Subcutaneous abdominal adipose tissue (tissue), 5 donors: ENCODE data around the gene RCAN1.
A peak's percentile ranks its signal among the peaks of the same experiment; 100 is the strongest.

Experiments
- H3K27ac ChIP-seq: one replicate; pipeline ENCODE4 v1.7.0; 2013; ENCODE audit warnings: low read depth, mild to moderate bottlenecking, inconsistent platforms, low read length, moderate library complexity
- H3K27me3 ChIP-seq, 5 donors: one replicate each; pipeline ENCODE4 v1.7.0; 2013; ENCODE audit warnings: low read length in 5 of 5, inconsistent platforms in 1 of 5; ENCODE audit not compliant: control insufficient read depth in 5 of 5, insufficient read depth in 4 of 5
- H3K36me3 ChIP-seq, 5 donors: one replicate each; pipeline ENCODE4 v1.7.0; 2013; ENCODE audit warnings: low read length in 5 of 5; ENCODE audit not compliant: control insufficient read depth in 5 of 5, insufficient read depth in 5 of 5
- H3K4me1 ChIP-seq, 5 donors: one replicate each; pipeline ENCODE4 v1.7.0; 2013; ENCODE audit warnings: low read length in 5 of 5, mild to moderate bottlenecking in 3 of 5, moderate library complexity in 1 of 5; ENCODE audit not compliant: control insufficient read depth in 5 of 5, insufficient read depth in 5 of 5
- H3K4me3 ChIP-seq, 5 donors: one replicate each; pipeline ENCODE4 v1.7.0; 2013; ENCODE audit warnings: low read length in 5 of 5, low read depth in 1 of 5
- H3K9ac ChIP-seq, 5 donors: one replicate each; pipeline ENCODE4 v1.7.0; 2013; ENCODE audit warnings: low read length in 5 of 5, mild to moderate bottlenecking in 4 of 5, moderate library complexity in 3 of 5
- H3K9me3 ChIP-seq, 5 donors: one replicate each; pipeline ENCODE4 v1.7.0; 2013; ENCODE audit warnings: low read length in 5 of 5; ENCODE audit not compliant: control insufficient read depth in 5 of 5
- donor health status: healthy.
- donor health status: healthy.
- donor health status: healthy.
- donor health status: healthy.
- donor health status: healthy.

RCAN1 gene

DNA sequence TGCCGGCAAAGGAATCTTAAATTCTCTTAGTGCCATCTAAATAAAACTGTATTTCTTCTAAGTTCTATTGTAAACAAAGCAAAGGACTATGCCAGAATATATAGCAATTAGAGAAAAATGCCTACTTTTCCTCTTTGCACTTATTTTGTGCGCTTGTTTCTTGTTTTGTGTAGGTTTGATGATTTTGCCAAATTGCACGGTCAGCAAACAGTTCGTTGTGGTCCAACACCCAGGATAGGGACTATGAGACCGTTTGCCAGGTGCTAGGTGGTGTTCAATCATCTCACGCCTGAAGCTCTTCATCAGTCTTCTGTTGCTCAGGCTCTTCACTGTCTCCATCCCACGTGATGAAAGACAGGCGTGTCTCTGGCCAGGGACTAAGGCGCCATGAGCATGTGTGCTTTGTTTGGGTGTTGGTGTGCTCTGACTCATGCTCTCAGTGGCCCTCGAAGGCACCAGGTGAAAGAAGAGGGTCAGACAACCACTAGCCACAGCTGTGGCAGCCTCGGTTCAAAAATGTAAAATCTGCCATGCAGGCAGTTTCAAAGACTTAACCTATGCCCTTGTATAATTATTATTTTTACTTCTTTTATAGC lies 66.0 kb downstream of the RCAN1 start:
- Histone ChIP-seq H3K4me1 (peaks cover 7 to 48% (median 38%) of the 10 kb centered on the region in 5 donors), H3K27ac (no peak overlapping the region), H3K9ac (no peak overlapping the region), H3K4me3 (no peak overlapping the region), H3K9me3 (no peaks in the 10 kb centered on the region), H3K27me3 (no peaks in the 10 kb centered on the region), H3K36me3 (no peaks in the 10 kb centered on the region)

- H3K27ac ChIP-seq = peak overlapping the region; percentile 95
- peaks cover 0 to 3% (median 0%) of the 10 kb centered on the region in 5 donors for H3K9me3 ChIP-seq
- no peaks in the 10 kb centered on the region for H3K27me3 ChIP-seq
- no peak overlapping the region for H3K4me3 ChIP-seq
- peaks cover 0 to 3% (median 0%) of the 10 kb centered on the region in 5 donors for H3K36me3 ChIP-seq
- peaks cover 9 to 39% (median 30%) of the 10 kb centered on the region in 5 donors for H3K4me1 ChIP-seq
- H3K9ac ChIP-seq = no peak overlapping the region
These were observed 68.4 kb downstream of the RCAN1 start for GRCh38 chr21:34546542-34546941.

DNA sequence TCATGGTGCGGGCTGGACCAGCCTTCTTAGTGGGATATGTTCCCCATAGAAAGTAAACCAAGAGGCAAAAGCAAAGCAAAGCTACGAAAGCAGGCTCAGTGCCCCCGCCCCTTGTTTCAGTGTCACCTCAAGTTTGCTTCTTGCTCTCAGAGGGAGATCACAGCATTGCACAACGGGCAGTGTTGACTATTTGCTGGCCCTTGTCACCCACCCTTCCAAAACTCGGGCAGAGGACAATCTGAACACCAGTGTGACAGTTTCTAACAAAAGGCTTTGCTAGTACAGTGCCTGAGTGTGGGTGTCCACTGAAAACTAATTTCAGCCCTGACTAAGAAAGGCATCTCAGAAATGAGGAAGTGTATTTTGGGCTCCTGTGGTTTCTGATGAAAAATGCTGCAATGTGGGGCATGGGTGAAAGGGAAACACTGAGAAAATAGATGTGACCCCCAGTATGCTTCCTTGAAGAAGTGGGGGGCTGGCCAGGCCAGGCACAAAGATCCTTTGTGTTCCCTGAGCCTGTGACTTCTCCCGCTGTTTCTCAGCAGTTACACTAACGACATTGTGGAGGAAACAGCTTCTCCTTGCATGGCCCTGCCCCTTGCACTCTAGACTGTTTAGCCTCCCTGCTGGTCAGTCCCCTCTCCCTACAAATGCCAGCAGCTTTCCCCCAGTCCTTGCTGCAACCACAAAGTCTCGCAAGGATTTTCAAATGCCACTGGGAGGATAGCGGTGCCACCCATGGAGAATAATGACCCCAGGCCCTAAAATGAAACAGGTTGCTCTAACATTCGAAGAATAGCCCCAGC lies 69.6 kb downstream of the RCAN1 start:
- Histone ChIP-seq H3K9ac (peak overlapping the region; percentile 33 to 71 (median 60)), H3K27me3 (no peaks in the 10 kb centered on the region), H3K36me3 (peaks cover 0 to 3% (median 0%) of the 10 kb centered on the region in 5 donors), H3K27ac (peak overlapping the region; percentile 95), H3K9me3 (peaks cover 0 to 3% (median 0%) of the 10 kb centered on the region in 5 donors), H3K4me3 (peak overlapping the region; percentile 6 to 32 (median 28)), H3K4me1 (peaks cover 9 to 39% (median 30%) of the 10 kb centered on the region in 5 donors)

DNA sequence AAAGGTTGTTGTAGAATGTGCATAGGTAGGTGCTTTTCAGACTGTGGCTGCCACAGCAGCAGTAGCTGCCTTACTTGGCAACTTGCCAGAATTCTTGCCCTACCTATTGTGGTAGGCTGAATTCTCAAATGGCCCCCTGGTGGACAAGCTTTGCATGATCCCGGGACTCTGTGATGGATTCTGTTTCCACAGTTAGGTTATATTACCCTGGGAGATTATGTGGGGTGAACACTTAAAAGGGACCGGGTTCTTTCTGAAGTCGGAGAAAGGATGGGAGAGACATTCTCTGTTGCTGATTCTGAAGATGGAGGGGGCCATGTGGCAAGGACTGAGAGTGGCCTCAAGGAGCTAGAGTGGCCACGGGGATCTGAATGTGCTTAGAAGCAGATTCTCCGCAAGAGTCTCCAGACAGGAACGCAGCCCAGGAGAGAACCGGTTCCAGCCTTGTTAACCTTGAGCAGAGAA lies 70.8 kb downstream of the RCAN1 start:
- Histone ChIP-seq H3K9ac (no peak overlapping the region), H3K4me3 (no peak overlapping the region), H3K4me1 (peaks cover 9 to 39% (median 30%) of the 10 kb centered on the region in 5 donors), H3K27me3 (no peaks in the 10 kb centered on the region), H3K27ac (peak overlapping the region; percentile 95), H3K36me3 (peaks cover 0 to 3% (median 0%) of the 10 kb centered on the region in 5 donors), H3K9me3 (peaks cover 0 to 3% (median 0%) of the 10 kb centered on the region in 5 donors)

GRCh38 chr21:34543017-34543416 lies 71.9 kb downstream of the RCAN1 start:
- no peaks in the 10 kb centered on the region for H3K27me3 ChIP-seq
- H3K36me3 ChIP-seq = peaks cover 0 to 3% (median 0%) of the 10 kb centered on the region in 5 donors
- peaks cover 9 to 39% (median 30%) of the 10 kb centered on the region in 5 donors for H3K4me1 ChIP-seq
- H3K27ac ChIP-seq = no peak overlapping the region
- no peak overlapping the region for H3K4me3 ChIP-seq
- no peak overlapping the region for H3K9ac ChIP-seq
- peaks cover 0 to 3% (median 0%) of the 10 kb centered on the region in 5 donors for H3K9me3 ChIP-seq

GRCh38 chr21:34540206-34540605 lies 74.7 kb downstream of the RCAN1 start:
- peaks cover 6 to 17% (median 15%) of the 10 kb centered on the region in 5 donors for H3K4me1 ChIP-seq
- H3K4me3 ChIP-seq = no peak overlapping the region

GRCh38 chr21:34537838-34538237 lies 77.1 kb downstream of the RCAN1 start:
- Histone ChIP-seq H3K36me3 (peaks cover 0 to 3% (median 0%) of the 10 kb centered on the region in 5 donors), H3K4me1 (peaks cover 0 to 11% (median 0%) of the 10 kb centered on the region in 5 donors), H3K9me3 (peaks cover 0 to 3% (median 0%) of the 10 kb centered on the region in 5 donors), H3K27me3 (no peaks in the 10 kb centered on the region), H3K4me3 (no peak overlapping the region), H3K9ac (no peak overlapping the region), H3K27ac (no peak overlapping the region)

More at GRCh38 chr21:34540206-34540605, 74.7 kb downstream of the RCAN1 start:
- Histone ChIP-seq H3K27me3 (no peaks in the 10 kb centered on the region), H3K27ac (no peak overlapping the region), H3K36me3 (peaks cover 0 to 3% (median 0%) of the 10 kb centered on the region in 5 donors), H3K9ac (no peak overlapping the region), H3K9me3 (peaks cover 0 to 3% (median 0%) of the 10 kb centered on the region in 5 donors)

GRCh38 chr21:34536820-34537219 lies 78.1 kb downstream of the RCAN1 start:
- no peak overlapping the region for H3K27ac ChIP-seq

DNA sequence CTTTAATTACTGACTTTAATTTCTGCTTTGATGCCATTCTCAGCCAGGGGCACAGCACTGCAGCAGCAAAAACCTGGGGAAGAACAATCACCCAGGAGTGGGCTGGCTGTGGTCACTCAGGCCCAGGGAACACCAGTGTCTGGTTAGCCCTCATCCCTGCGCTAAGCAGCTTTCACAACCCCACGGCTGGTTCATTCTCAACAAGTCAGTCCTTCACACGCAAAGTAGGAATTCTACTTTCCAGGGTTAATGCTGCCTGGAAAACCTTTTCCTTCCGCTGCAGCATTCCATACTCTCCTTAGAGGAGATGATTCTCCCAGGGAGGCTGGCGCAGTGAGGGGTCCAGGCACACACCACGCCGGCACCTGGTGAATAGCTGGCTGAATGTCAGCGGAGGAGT lies 78.6 kb downstream of the RCAN1 start:
- H3K4me3 ChIP-seq = no peak overlapping the region
- H3K4me1 ChIP-seq = peaks cover 0 to 11% (median 0%) of the 10 kb centered on the region in 5 donors
- H3K9ac ChIP-seq = no peak overlapping the region
- no peak overlapping the region for H3K27ac ChIP-seq
- H3K9me3 ChIP-seq = no peaks in the 10 kb centered on the region
- H3K27me3 ChIP-seq = no peaks in the 10 kb centered on the region
- no peaks in the 10 kb centered on the region for H3K36me3 ChIP-seq

More at GRCh38 chr21:34536820-34537219, 78.1 kb downstream of the RCAN1 start:
- Histone ChIP-seq H3K9me3 (no peaks in the 10 kb centered on the region), H3K36me3 (no peaks in the 10 kb centered on the region), H3K27me3 (no peaks in the 10 kb centered on the region), H3K4me1 (peaks cover 0 to 11% (median 0%) of the 10 kb centered on the region in 5 donors), H3K4me3 (no peak overlapping the region), H3K9ac (no peak overlapping the region)

GRCh38 chr21:34535886-34536285 lies 79.0 kb downstream of the RCAN1 start:
- Histone ChIP-seq H3K27ac (no peak overlapping the region), H3K4me3 (no peak overlapping the region), H3K9ac (no peak overlapping the region), H3K27me3 (no peaks in the 10 kb centered on the region), H3K36me3 (no peaks in the 10 kb centered on the region), H3K4me1 (peaks cover 0 to 11% (median 0%) of the 10 kb centered on the region in 5 donors), H3K9me3 (no peaks in the 10 kb centered on the region)
